NK-92 (cell line): ENCODE results near the gene NCOA7.
"Not testable (repeated sequence)": the region's sequence is repeated elsewhere in the genome, so short reads cannot be mapped to it uniquely, and the experiment has no call there.

ENCODE experiments used
- DNase-seq: peaks from one replicate; lab custom pipeline; 2025; ENCODE audit not compliant: unreplicated experiment; lab: John Stamatoyannopoulos, UW

The NCOA7 gene

GRCh38 chr6:125918230-125918629, 127.5 kb downstream of the NCOA7 start:
- DNase-seq = no peak

- DNase-seq = no peak
Observed at GRCh38 chr6:125918681-125919566, 128.2 kb downstream of the NCOA7 start.

- no peak for DNase-seq
Observed at GRCh38 chr6:125919618-125920017, 128.9 kb downstream of the NCOA7 start.

- no peak for DNase-seq
Observed at GRCh38 chr6:125922322-125922860, 131.6 kb downstream of the NCOA7 start.

GRCh38 chr6:125923366-125923877, 132.7 kb downstream of the NCOA7 start:
- DNase-seq = no peak

- no peak for DNase-seq
Observed at GRCh38 chr6:125924169-125924568, 133.4 kb downstream of the NCOA7 start.

- no peak for DNase-seq
Observed at GRCh38 chr6:125924697-125925358, 134.1 kb downstream of the NCOA7 start.

- DNase-seq = no peak
Observed at GRCh38 chr6:125926711-125927110, 136.0 kb downstream of the NCOA7 start.

GRCh38 chr6:125927761-125928160, 137.0 kb downstream of the NCOA7 start:
- DNase-seq = no peak

GRCh38 chr6:125930765-125931418, 140.1 kb downstream of the NCOA7 start:
- no peak for DNase-seq

GRCh38 chr6:125931733-125932450, 141.1 kb downstream of the NCOA7 start:
- no peak for DNase-seq

GRCh38 chr6:125932451-125932795, 141.7 kb downstream of the NCOA7 start:
- no peak for DNase-seq

GRCh38 chr6:125935520-125935919, 144.8 kb downstream of the NCOA7 start:
- DNase-seq = not testable (repeated sequence)

- DNase-seq = no peak
Observed at GRCh38 chr6:125939026-125939425, 148.3 kb downstream of the NCOA7 start.

- no peak for DNase-seq
Observed at GRCh38 chr6:125939791-125940190, 149.0 kb downstream of the NCOA7 start.

- DNase-seq = no peak
Observed at GRCh38 chr6:125940247-125941041, 149.7 kb downstream of the NCOA7 start.

- no peak for DNase-seq
Observed at GRCh38 chr6:125942672-125943527, 152.1 kb downstream of the NCOA7 start.

- DNase-seq = no peak
Observed at GRCh38 chr6:125943528-125944433, 153.0 kb downstream of the NCOA7 start.
